H9 (cell line): Measurements from ENCODE around the gene ATF6. TPM values are rescaled to one million over a fixed set of nuclear protein-coding genes. Genes with fewer than 3 reads are reported as not detected.

Experiments
- DNase-seq: peaks from one replicate; pipeline ENCODE4 v3.0.0-alpha.2; 2017
- H2AFZ ChIP-seq: one replicate; pipeline ENCODE4 v1.6.1; 2013; ENCODE audit warnings: mild to moderate bottlenecking, low read length, control low read depth, moderate library complexity
- H2AK5ac ChIP-seq: 2 replicates; pipeline ENCODE4 v1.6.1; 2013; ENCODE audit warnings: low read length, control low read depth, mixed read lengths; ENCODE audit not compliant: insufficient read length
- H2BK120ac ChIP-seq: one replicate; pipeline ENCODE4 v1.6.1; 2013; ENCODE audit warnings: low read depth, mild to moderate bottlenecking, low read length, control low read depth, inconsistent platforms; ENCODE audit not compliant: poor library complexity, severe bottlenecking
- H2BK12ac ChIP-seq: 2 replicates; pipeline ENCODE4 v1.6.1; 2013; ENCODE audit warnings: low read length, control low read depth, mixed read lengths, low read depth; ENCODE audit not compliant: insufficient read length
- H2BK15ac ChIP-seq: 2 replicates; pipeline ENCODE4 v1.6.1; 2013; ENCODE audit warnings: low read depth, low read length, control low read depth
- H2BK20ac ChIP-seq: one replicate; pipeline ENCODE4 v1.6.1; 2013; ENCODE audit warnings: low read depth, mild to moderate bottlenecking, low read length, control low read depth, inconsistent platforms; ENCODE audit not compliant: poor library complexity, severe bottlenecking
- H2BK5ac ChIP-seq: 2 replicates; pipeline ENCODE4 v1.6.1; 2013; ENCODE audit warnings: low read length, control low read depth, mixed read lengths; ENCODE audit not compliant: insufficient read length
- H3K14ac ChIP-seq: 2 replicates; pipeline ENCODE4 v1.6.1; 2013; ENCODE audit warnings: low read length, control low read depth; ENCODE audit not compliant: insufficient read depth
- H3K18ac ChIP-seq: 2 replicates; pipeline ENCODE4 v1.6.1; 2013; ENCODE audit warnings: low read depth, mild to moderate bottlenecking, mixed read lengths, low read length, control low read depth; ENCODE audit not compliant: insufficient read length
- H3K23ac ChIP-seq: 2 replicates; pipeline ENCODE4 v1.6.1; 2013; ENCODE audit warnings: low read length, control low read depth, mixed read lengths, low read depth; ENCODE audit not compliant: insufficient read length
- H3K23me2 ChIP-seq: 2 replicates; pipeline ENCODE4 v1.6.1; 2013; ENCODE audit warnings: low read depth, mild to moderate bottlenecking, mixed read lengths, low read length, control low read depth; ENCODE audit not compliant: insufficient read length, poor library complexity, severe bottlenecking
- H3K27ac ChIP-seq: 2 replicates; pipeline ENCODE4 v1.5.1; 2013; ENCODE audit warnings: low read length, control low read depth, mixed read lengths, low read depth; ENCODE audit not compliant: insufficient read length
- H3K27me3 ChIP-seq: 2 replicates; pipeline ENCODE4 v1.6.1; 2013; ENCODE audit warnings: low read length, control low read depth, inconsistent platforms; ENCODE audit not compliant: insufficient read depth
- H3K4ac ChIP-seq: 2 replicates; pipeline ENCODE4 v1.6.1; 2013; ENCODE audit warnings: low read depth, mild to moderate bottlenecking, control low read depth, inconsistent platforms, low read length, moderate library complexity
- H3K4me1 ChIP-seq: 2 replicates; pipeline ENCODE4 v1.6.1; 2013; ENCODE audit warnings: low read length, control low read depth, inconsistent platforms; ENCODE audit not compliant: insufficient read depth
- H3K4me2 ChIP-seq: 2 replicates; pipeline ENCODE4 v1.6.1; 2013; ENCODE audit warnings: low read length, control low read depth, mixed read lengths; ENCODE audit not compliant: insufficient read length, insufficient read depth
- H3K56ac ChIP-seq: 2 replicates; pipeline ENCODE4 v1.6.1; 2013; ENCODE audit warnings: low read depth, mild to moderate bottlenecking, mixed read lengths, low read length, control low read depth; ENCODE audit not compliant: insufficient read length
- H3K79me1 ChIP-seq: 2 replicates; pipeline ENCODE4 v1.6.1; 2013; ENCODE audit warnings: low read depth, mild to moderate bottlenecking, moderate library complexity, low read length, control low read depth, inconsistent platforms; ENCODE audit not compliant: insufficient read depth, poor library complexity, severe bottlenecking
- H3K79me2 ChIP-seq: 2 replicates; pipeline ENCODE4 v1.6.1; 2013; ENCODE audit warnings: low read length, control low read depth, inconsistent platforms; ENCODE audit not compliant: insufficient read depth
- H3K9ac ChIP-seq: 2 replicates; pipeline ENCODE4 v1.6.1; 2013; ENCODE audit warnings: low read length, control low read depth, mixed read lengths; ENCODE audit not compliant: insufficient read length; ENCODE audit errors: extremely low read depth
- H3K9me3 ChIP-seq: one replicate; pipeline ENCODE4 v1.6.1; 2013; ENCODE audit warnings: low read depth, low read length, inconsistent platforms; ENCODE audit not compliant: control insufficient read depth
- H3T11ph ChIP-seq: one replicate; pipeline ENCODE4 v1.6.1; 2013; ENCODE audit warnings: mild to moderate bottlenecking, low read length, control low read depth, inconsistent platforms
- H4K20me1 ChIP-seq: one replicate; pipeline ENCODE4 v1.6.1; 2013; ENCODE audit not compliant: control insufficient read depth, insufficient read length, insufficient read depth
- H4K5ac ChIP-seq: 2 replicates; pipeline ENCODE4 v1.6.1; 2013; ENCODE audit warnings: low read depth, mild to moderate bottlenecking, mixed read lengths, low read length, control low read depth; ENCODE audit not compliant: insufficient read length
- H4K8ac ChIP-seq: replicated peaks from 2 replicates; pipeline ENCODE4 v1.6.1; 2013; ENCODE audit warnings: low read length, control low read depth, mixed read lengths, low read depth; ENCODE audit not compliant: insufficient read length
- H4K91ac ChIP-seq: 2 replicates; pipeline ENCODE4 v1.6.1; 2013; ENCODE audit warnings: low read depth, mild to moderate bottlenecking, moderate library complexity, mixed read lengths, low read length, control low read depth; ENCODE audit not compliant: insufficient read length
- H3K27ac Mint-ChIP-seq, 3 experiments: 2 replicates in 2 of 3; 3 replicates in 1 of 3; pipeline ENCODE4 v1.8.0; 2020 to 2021; ENCODE audit warnings: mixed read lengths in 3 of 3, mild to moderate bottlenecking in 1 of 3, moderate library complexity in 1 of 3
- H3K27me3 Mint-ChIP-seq: 2 replicates; pipeline ENCODE4 v1.8.0; 2021; ENCODE audit warnings: low read depth, mild to moderate bottlenecking, moderate library complexity, mixed read lengths
- H3K36me3 Mint-ChIP-seq, 3 experiments: 2 replicates in 2 of 3; 3 replicates in 1 of 3; pipeline ENCODE4 v1.8.0; 2020 to 2021; ENCODE audit warnings: low read depth in 3 of 3, mixed read lengths in 3 of 3; ENCODE audit not compliant: insufficient read depth in 1 of 3
- H3K4me1 Mint-ChIP-seq, 2 experiments: 2 replicates each; pipeline ENCODE4 v1.8.0; 2020; ENCODE audit warnings: mixed read lengths in 2 of 2
- H3K4me3 Mint-ChIP-seq, 2 experiments: 2 replicates in 1 of 2; 3 replicates in 1 of 2; pipeline ENCODE4 v1.8.0; 2020 to 2021; ENCODE audit warnings: mild to moderate bottlenecking in 2 of 2, mixed read lengths in 2 of 2, moderate library complexity in 1 of 2
- H3K9me3 Mint-ChIP-seq, 2 experiments: 2 replicates in 1 of 2; 3 replicates in 1 of 2; pipeline ENCODE4 v1.8.0; 2020; ENCODE audit warnings: mild to moderate bottlenecking in 2 of 2, mixed read lengths in 2 of 2, moderate library complexity in 1 of 2
- total RNA-seq: library from RNA; stranded (reverse); gene quantifications from 2 replicates; pipeline ENCODE4 v1.2.1, GENCODE V29; 2021
- TF ChIP-seq, protein P1 (sequence below): fragments of 200-600 bp; sonication (generic); conservative IDR thresholded peaks from 3 replicates; pipeline ENCODE4 v1.8.0; 2021; ENCODE audit warnings: antibody characterized with exemption, mild to moderate bottlenecking

Gene ATF6
- total RNA-seq, 1 experiment from 2014 or later, result 11.2 TPM

DNA sequence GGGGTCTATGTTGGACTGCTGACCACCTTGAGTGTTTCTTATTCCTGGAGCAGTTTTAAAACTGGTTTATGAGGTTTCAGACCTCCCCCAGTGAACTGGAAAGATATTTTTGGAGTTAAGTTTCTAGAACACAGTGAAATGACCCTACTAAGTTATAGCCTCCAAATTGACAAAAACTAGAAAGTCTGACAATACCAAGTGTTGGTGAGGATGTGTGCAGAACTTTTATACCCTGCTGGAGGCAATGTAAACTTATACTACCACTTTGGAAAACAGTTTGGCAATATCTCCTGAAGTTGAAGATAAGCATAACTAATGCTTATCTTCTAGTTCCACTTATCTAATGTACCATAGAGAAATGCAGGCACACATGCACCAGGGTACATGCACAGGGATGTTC lies 247.2 kb downstream of the ATF6 start:
- H2BK20ac ChIP-seq, result no peak overlapping the region
- H2BK12ac ChIP-seq, result no peak overlapping the region
- H4K20me1 ChIP-seq, result no peaks in the 10 kb centered on the region
- H3K27me3 ChIP-seq, result no peaks in the 10 kb centered on the region
- H3K79me1 ChIP-seq, result no peaks in the 10 kb centered on the region
- no peak for DNase-seq
- H4K91ac ChIP-seq, result no peak overlapping the region
- no peak overlapping the region for H3K4me2 ChIP-seq
- H3T11ph ChIP-seq, result no peak overlapping the region
- no peak overlapping the region for H3K56ac ChIP-seq
- H2AK5ac ChIP-seq, result no peak overlapping the region
- no peaks in the 10 kb centered on the region for H3K79me2 ChIP-seq
- H3K27ac ChIP-seq, result no peak overlapping the region
- no peak overlapping the region for H4K8ac ChIP-seq
- H2AFZ ChIP-seq, result no peak overlapping the region
- H3K4ac ChIP-seq, result no peak overlapping the region
- no peak overlapping the region for H3K23ac ChIP-seq
- H2BK120ac ChIP-seq, result no peak overlapping the region
- no peak overlapping the region for H2BK15ac ChIP-seq
- no peak overlapping the region for H4K5ac ChIP-seq
- Mint-ChIP-seq H3K4me1 (peaks cover 18% of the 10 kb centered on the region in 2 experiments), H3K9me3 (peaks cover 2 to 8% of the 10 kb centered on the region in 2 experiments; a peak in 1 of 5 replicates), H3K36me3 (peaks cover 0 to 7% (median 1%) of the 10 kb centered on the region in 3 experiments; a peak in 4 of 7 replicates), H3K4me3 (no peak overlapping the region), H3K27ac (no peak overlapping the region), H3K27me3 (no peaks in the 10 kb centered on the region)
- no peaks in the 10 kb centered on the region for H3K9me3 ChIP-seq
- no peak overlapping the region for H3K14ac ChIP-seq
- no peak overlapping the region for H3K9ac ChIP-seq
- no peaks in the 10 kb centered on the region for H3K23me2 ChIP-seq
- peaks cover 3% of the 10 kb centered on the region for H3K4me1 ChIP-seq
- TF ChIP-seq, protein P1, sequence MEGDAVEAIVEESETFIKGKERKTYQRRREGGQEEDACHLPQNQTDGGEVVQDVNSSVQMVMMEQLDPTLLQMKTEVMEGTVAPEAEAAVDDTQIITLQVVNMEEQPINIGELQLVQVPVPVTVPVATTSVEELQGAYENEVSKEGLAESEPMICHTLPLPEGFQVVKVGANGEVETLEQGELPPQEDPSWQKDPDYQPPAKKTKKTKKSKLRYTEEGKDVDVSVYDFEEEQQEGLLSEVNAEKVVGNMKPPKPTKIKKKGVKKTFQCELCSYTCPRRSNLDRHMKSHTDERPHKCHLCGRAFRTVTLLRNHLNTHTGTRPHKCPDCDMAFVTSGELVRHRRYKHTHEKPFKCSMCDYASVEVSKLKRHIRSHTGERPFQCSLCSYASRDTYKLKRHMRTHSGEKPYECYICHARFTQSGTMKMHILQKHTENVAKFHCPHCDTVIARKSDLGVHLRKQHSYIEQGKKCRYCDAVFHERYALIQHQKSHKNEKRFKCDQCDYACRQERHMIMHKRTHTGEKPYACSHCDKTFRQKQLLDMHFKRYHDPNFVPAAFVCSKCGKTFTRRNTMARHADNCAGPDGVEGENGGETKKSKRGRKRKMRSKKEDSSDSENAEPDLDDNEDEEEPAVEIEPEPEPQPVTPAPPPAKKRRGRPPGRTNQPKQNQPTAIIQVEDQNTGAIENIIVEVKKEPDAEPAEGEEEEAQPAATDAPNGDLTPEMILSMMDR, result no peak
- H2BK5ac ChIP-seq, result no peak overlapping the region
- H3K18ac ChIP-seq, result no peak overlapping the region

Other genes starting within 250 kb of the ATF6 start
- not detected in 2 replicates for gene HSPA6, start 241.8 kb upstream of the ATF6 start, total RNA-seq
- gene FCGR3A, start 216.5 kb upstream of the ATF6 start, total RNA-seq, result not detected in 2 replicates
- gene FCGR3B, start 135.1 kb upstream of the ATF6 start, total RNA-seq, result not detected in 2 replicates
- gene FCGR2B, start 103.2 kb upstream of the ATF6 start, total RNA-seq, result not detected in 2 replicates
- not detected in 2 replicates for gene FCRLA, start 59.1 kb upstream of the ATF6 start, total RNA-seq
- 0.18 TPM in 1 of 2 replicates, not detected in the other for gene FCRLB, start 44.8 kb upstream of the ATF6 start, total RNA-seq
- gene DUSP12, start 16.5 kb upstream of the ATF6 start, total RNA-seq, result 23.2 and 28.0 TPM in 2 replicates